GM21528 (cell line): ENCODE results near the gene CENPU.
"Not testable (repeated sequence)": the region's sequence is repeated elsewhere in the genome, so short reads cannot be mapped to it uniquely, and the experiment has no call there.

Experiments
- ATAC-seq: cut with Tn5 transposase; IDR thresholded peaks from one replicate; pipeline ENCODE4 v1.9.1; 2021; ENCODE audit warnings: mild to moderate bottlenecking, moderate library complexity; ENCODE audit not compliant: unreplicated experiment, low FRiP score

Gene CENPU

DNA sequence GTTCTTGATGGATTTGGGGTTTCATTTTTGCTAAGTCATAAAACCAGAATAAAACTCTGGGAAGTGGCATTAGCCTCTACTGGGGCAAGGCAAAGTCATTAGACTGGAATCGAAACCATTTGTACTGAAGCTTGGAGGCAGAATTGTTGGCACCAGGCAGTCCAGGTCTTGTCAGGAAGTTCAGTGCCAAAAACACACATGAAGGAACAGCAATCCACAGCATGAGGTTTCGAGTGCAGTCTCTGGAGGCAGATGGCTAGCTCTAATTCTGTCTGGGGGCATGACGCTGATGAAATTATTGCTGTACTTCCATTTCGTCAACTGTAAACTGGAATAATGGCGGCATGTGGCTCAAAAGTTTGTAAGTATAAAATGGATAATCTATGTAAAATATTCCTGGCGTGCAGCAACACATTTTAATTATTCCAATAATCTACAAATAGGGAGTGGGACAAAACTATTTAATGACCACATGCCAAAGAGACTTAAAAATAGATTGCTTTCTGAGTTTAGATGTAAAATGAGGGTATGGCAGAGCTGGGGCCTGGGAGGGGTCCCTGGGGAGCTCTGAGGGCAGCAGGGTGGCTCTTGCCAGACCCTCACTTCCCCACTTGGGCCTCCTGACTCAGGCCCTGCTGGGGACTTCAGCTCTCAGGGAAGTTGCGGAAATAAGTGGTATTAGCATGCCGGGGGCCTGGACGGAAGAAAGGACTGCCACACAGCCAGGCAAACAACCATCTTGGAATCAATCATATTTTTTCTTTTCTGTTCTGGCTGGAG is 18.8 kb upstream of the CENPU start:
- no peak for ATAC-seq

DNA sequence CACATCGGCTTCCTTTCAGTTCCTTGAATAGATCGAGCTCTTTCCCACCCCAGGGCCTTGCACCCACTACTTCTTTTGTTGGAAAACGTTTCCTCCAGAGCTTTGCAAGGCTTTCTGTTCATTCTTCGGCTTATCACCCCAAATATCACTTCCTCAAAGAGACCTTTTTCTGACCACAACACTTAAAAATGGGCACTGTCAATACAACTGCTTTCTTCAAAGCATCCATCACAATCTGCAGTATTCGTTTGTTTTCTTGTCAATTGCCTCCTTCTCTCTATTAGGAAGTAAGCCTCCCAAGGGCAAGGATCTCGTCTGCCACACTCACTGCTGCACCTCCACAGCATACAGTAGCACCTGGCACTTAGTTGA is 17.7 kb upstream of the CENPU start:
- ATAC-seq, result no peak

DNA sequence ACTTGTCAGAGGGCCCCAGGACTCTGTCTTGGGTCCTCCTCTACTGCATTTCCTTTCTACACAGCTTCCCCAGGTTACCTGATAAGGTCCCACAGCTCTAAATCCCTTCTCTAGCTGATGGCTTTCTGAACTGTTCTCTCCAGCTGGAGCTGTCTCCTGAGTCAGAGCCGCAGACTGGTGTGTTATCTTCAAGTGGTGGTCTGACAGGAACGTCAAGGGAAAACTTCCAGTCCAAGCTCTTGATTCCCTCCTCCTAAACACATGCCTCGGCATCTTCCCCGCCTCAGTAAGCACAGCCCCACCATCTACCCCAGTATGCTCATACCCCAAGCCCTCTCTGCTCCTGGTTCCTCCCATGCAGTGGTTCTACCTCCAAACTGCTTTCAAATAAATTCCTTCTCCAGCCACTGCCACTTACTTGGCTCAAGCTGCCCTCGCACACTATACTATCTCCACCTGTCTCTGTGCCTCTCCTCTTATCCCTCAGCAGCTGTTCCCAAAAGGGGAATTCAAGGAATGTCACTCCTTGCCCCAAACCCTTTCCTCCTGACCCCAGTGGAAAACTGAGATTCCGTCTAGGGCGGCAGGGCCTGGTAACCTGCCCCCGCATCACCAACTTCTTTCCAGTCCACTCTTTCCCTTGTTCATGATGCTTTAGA is 17.2 kb upstream of the CENPU start:
- no peak for ATAC-seq

DNA sequence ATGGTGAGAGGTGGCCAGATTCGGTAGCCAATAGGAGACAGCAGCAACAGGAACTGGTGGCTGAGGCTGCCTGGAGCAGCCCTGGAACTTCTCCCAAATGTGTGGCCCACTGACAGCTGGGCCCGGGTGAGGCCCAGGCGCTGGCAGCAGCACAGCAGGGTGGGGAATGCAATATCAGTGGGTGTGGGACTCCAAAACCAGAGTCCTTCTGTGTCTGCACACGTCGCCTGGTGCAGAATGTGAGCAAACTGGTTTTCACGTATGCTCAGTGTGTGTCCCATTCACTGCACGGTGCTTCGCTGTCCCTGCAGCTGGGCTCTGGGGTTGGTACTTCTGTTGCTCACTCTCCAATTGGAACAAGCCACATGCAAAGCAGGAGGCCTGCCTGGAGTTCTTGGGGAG is 14.4 kb upstream of the CENPU start:
- no peak for ATAC-seq

DNA sequence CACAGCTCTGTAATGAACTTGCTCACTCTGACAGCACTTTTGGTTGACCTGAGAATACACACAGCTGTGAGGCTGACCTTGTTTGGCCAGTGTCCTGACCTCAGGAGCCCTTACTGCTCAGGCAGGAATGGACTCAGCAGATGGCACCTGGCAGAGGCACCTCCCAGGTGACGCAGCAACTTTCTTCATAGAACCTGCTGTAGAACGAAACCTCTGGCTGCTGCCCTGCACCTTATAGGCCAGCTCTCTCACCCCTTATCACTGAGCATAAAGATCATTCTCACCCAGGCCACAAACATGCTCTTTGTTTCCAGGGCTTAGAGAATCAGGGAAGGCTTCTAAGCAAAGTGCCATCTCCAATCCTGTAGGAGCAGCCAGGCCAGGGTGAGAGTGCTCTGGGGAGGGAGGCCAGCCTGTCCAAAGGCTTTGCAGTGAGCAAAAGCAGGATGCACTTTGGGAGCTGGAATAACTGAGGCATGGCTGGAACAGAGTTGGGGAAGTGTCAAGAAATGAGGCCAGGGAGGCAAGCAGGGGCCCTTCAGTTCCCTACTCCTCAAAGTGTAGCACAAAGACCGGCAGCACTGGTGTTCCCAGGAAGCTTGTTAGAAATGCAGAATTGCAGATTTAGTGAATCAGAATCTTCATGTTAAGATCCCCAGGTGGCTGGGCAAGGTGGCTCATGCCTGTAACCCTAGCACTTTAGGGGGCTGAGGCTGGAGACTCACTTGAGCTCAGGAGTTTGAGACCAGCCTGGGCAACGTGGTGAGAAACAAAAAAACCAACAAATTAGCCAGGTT is 13.3 kb upstream of the CENPU start:
- ATAC-seq, result no peak

DNA sequence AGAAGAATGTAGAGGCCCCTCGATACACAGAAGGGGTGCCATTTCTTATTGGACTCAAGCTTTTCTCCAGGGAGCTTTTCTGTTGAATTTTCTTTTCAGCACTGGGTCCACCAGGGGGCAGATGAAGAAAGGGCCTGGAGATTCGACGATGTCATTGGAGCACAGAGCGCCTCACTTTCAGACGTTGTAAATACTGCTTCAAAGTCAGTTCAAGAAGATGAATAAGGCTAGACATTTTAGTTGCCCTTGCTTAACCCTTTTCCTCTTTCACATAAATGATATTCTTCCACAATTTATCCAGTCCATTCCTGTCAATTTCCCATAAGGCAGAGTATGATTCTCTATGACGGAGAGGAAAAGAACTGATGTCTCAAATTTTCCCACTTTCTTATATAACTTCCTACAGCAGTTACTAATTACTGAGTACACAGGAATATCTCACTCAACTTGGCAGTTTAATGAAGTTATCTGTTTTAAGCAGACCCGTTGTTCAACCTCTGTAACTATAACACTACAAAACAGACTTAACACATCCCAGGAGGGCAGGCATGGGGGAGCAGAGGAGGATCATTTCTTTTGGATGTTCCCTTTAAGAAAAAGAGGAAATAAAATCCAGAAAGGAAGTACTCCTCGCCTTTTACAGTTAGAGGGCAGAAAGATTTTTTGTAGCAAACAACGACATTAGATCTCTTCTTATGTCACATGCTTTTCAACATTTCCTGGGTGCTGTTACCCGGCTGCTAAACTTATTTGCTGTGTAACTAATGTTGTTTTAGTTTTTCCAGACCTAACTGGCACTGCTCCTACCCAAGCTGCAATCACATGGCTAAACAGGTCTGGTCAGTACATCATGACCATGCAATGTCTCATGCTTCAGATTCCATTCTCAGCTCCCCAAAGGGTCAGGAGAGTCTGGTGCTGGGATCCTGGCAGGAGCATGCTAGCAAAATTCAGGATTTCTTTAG is 12.2 kb upstream of the CENPU start:
- ATAC-seq, result peak; percentile 70

DNA sequence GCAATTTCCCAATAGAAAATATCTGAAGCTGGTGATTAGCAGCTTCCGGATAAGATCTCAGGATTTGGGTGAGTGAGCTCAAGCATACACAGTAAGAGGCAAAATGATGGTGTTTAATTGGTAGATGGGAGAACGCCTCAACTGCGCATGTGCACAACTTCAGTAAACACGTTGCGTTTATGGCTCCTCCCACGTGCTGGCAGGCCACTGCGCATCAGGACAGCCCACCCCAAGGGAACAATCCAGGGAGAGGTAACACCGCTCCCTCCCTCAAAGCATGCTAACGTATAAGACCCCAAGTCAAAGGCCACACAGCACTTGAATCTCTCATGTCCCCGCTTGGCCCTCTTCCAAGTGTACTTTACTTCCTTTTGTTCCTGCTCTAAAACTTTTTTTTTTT is 10.3 kb upstream of the CENPU start:
- ATAC-seq, result no peak

DNA sequence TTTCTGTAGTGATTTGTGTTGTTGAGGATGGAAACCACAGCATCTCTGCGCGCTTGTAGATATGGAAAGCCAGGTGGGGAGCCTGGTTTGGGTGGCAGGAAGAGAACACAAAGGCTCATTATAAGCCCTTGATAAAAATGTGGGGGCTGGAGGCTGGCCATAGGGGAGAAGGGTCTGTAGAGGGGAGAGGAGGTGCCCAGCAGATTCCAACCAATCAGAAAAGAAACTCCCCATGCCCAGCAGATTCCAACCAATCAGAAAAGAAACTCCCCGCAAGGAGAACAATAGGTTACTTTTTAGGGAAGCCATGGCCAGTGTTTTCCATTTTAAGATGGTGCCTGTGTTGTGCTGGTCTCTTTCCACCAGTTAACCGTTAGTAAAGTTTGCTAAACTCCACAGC is 9.8 kb upstream of the CENPU start:
- no peak for ATAC-seq

DNA sequence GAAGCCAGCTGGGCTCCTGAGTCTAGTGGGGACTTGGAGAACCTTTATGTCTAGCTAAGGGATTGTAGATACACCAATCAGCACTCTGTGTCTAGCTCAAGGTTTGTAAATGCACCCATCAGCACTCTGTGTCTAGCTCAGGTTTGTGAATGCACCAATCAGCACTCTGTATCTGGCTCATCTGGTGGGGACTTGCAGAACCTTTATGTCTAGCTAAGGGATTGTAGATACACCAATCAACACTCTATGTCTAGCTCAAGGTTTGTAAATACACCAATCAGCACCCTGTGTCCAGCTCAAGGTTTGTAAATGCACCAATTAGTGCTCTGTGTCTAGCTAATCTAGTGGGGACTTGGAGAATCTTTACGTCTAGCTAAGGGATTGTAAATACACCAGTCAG is 7.8 kb upstream of the CENPU start:
- not testable (repeated sequence) for ATAC-seq

DNA sequence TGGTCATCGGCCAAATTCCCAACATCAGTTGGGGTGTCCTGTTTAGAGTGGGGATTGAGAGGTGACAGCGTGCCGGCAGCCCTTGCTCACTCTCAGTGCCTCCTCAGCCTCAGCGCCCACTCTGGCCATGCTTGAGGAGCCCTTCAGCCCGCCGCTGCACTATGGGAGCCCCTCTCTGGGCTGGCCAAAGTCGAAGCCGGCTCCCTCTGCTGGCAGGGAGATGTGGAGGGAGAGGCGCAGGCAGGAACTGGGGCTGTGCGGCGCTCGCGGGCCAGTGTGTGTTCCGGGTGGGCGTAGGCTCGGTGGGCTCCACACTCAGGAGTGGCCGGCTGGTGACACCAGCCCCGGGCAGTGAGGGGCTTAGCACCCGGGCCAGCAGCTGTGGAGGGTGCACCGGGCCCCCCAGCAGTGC is 7.1 kb upstream of the CENPU start:
- no peak for ATAC-seq

DNA sequence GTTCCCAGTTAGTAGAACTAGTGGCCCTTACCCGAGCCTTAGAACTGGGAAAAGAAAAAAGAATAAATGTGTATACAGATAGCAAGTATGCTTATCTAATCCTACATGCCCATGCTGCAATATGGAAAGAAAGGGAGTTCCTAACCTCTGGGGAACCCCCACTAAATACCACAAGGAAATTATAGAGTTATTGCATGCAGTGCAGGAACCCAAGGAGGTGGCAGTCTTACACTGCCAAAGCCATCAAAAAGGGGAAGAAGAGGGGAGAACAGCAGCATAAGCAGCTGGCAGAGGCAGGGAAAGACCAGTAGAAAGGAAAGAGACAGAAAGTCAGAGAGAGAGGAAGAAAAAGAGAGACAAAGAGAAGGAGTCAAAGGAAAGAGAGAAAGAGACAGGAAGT is 5.7 kb upstream of the CENPU start:
- not testable (repeated sequence) for ATAC-seq

DNA sequence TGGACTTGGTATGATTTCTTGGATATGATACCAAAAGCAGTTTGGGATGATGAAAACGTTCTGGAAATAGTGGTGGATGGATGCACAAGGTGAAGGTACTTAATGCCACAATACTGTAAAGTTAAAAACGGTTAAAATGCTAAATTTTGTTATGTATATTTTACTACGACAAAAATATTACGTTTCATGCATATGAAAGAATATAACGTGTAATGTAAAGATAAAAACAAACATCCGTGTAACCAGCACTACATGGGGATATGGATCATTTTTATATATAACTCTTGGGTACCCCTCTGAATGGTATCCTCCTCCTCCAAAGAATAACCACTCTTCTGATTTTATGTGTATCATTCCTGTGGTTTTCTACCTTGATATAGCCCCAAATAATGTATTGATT is 862 bp upstream of the CENPU start:
- no peak for ATAC-seq

DNA sequence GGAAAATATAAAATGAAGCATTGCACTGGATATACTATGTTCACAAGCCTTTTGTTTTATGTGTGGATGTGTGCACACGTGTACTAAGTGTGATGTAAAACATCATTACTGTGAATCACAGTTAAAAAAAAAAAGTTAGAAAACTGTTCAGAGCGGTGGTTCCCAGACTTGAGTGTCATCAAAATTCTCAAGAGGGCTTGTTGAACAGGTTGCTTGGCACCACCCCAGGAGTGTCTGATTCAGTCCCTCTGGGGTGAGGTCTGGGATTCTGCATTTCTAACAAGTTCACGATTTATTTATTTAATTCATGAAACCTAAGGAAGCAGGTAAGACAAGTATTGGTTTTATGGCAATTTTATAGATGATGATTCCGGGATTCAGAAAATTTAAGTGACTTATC is 1.8 kb downstream of the CENPU start:
- ATAC-seq, result no peak

DNA sequence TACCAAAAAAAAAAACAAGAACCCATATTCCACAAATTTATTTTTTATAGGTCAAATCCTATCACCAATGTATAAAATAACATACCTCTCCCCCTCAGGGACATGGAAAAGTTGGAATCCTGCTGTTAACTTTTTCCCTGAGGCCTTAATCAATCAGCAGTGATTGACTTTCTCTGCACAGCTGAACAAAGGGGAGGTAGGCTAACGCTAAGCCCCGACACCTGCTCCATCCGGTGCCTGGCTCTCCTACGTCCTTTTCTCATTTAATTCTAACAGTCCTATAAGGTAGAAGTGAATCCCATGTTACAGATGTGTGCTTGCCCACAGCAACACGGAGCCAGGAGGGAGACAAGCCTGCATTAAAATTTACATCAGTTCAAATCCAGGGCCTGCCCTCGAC is 2.8 kb downstream of the CENPU start:
- no peak for ATAC-seq

DNA sequence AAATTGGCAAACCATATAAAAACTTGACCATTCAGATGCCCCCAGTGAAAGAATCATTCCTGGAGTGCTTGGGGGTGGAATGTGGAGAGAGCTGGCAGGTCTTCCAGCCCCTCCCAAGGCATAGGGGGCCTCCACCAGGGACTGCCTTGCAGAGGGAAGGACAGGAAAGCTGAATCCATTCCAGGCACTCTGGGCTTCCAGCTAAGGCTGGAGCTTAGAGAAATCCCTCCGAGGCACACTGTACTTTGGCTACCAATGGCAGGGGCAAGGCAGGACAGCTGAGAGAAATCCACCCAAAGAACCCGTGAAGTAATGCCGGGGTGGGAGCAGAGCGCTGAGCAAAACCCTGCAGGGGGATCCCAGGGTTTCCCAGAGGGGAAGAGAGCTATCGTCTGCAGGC is 4.0 kb downstream of the CENPU start:
- ATAC-seq, result no peak

DNA sequence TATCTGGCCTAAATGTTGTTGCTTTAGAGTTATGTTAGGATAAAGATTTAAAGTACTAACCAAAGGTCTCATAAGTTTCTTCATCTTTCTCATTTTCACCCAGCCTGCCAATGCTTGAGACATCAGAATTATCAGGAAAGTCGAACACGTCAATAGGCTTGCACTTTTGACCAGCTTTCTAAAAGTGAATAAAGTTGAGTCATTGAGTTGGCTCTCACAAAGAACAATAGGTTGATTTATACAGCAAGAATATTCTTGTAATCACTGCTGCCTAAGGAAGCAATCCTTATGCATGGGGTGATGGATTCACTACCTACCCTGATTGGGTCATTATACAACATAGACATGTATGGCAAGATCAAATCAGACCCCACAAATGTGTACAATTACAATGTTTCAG is 5.0 kb downstream of the CENPU start:
- ATAC-seq, result no peak

DNA sequence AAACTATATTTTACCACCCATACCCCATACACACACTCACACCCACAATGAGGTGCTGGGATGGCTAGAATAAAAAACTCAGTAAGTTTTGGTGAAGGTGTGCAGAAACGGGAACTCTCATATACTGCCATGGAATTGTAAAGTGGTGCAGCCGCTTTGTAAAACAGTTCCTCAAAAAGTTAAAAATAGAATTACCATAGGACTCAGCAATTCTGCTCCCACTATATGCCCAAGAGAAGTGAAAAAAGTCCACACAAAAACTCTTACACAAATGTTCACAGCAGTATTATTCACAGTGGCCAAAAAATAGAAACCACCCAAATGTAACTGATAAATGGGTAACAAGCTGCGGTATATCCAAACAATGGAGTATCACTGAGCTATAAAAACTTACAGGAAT is 6.5 kb downstream of the CENPU start:
- ATAC-seq, result no peak

DNA sequence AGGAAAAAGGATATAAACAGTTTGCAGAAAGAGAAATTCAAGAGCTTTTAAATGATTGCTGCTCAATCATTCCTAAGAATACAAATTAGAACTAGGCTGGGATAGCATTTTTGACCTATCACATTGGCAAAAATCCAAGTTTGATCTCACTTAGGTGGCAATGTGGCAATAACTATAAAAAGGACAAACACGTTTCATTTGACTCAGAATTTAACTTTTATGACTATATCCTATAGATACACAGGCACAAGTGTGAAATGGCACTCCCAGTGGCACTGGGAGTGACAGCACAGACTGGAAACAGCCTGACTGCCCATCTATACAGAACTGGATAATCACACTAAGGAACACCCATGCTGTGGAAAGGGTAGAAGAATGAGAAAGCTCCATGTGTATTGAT is 11.1 kb downstream of the CENPU start:
- no peak for ATAC-seq

DNA sequence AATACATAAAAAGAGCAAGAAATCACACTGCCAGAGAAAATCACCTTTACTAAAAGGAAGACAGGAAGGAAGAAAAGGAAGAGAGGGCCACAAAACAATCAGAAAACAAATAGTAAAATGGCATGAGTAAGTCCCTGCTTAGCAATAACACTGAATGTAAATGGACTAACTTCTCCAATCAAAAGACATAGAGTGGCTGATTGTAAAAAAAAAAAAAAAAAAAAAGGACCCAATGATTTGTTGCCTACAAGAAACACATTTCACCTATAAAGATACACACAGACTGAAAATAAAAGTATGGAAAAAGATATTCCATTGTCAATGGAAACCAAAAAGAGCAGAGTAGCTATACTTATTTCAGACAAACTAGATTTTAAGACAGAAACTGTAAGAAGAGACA is 12.6 kb downstream of the CENPU start:
- ATAC-seq, result no peak

DNA sequence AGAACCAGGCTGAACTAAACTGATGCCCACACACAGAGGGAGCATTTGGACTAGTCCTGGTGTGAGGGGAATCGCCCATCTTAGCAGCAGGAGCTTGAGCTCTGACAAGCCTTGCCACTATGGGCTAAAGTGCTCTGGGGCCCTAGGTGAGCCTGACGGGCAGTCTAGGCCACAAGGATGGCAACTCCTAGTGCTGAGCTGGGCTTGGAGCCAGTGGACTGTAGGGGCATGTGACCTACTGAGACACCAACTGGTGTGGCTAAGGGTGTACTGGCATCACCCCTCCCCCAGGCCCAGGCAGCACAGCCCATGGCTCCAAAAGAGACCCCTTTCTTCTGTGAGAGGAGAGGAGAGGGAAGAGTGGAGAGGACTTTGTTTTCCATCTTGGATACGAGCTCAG is 14.5 kb downstream of the CENPU start:
- ATAC-seq, result no peak

DNA sequence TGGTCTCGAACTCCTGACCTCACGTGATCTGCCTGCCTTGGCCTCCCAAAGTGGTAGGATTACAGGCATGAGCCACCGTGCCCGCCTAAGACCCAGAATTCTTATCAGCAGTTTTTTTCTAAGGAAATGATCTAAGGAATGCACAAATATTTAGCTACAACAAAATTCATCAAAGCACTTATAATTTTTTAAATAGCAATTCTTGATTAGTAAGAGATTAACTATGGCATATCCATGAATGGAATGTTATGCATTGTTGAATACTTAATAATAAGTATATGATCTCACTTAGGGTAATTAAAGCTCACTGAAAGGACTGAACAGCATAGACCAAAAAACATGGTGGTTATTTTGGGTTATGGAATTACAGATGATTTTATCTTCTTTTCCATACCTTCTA is 18.4 kb downstream of the CENPU start:
- no peak for ATAC-seq
